Uterus (tissue), 4 donors: ENCODE data around the gene BRI3. TPM values are rescaled to one million over a fixed set of nuclear protein-coding genes. Genes with fewer than 3 reads are reported as not detected.

Source experiments
- DNase-seq, 2 donors: peaks; one replicate each; pipeline ENCODE4 v3.0.0-alpha.2; 2019 to 2020
- H3K27ac ChIP-seq, 2 donors: fragments of 200-600 bp; sonication (generic); 1 replicate in 1 of 2; 2 replicates in 1 of 2; pipeline ENCODE4 v1.5.1; 2016 to 2018
- H3K27me3 ChIP-seq, 2 donors: fragments of 200-600 bp; sonication (generic); one replicate each; pipeline ENCODE4 v1.5.1; 2018 to 2019; ENCODE audit warnings: control low read depth in 1 of 2
- H3K36me3 ChIP-seq, 2 donors: fragments of 200-600 bp; sonication (generic); one replicate each; pipeline ENCODE4 v1.5.1; 2019; ENCODE audit warnings: control low read depth in 1 of 2
- H3K4me1 ChIP-seq, 2 donors: fragments of 200-600 bp; sonication (generic); one replicate each; pipeline ENCODE4 v1.5.1; 2018 to 2019; ENCODE audit warnings: control low read depth in 1 of 2
- H3K4me3 ChIP-seq, 2 donors: fragments of 200-600 bp; sonication (generic); 1 replicate in 1 of 2; 2 replicates in 1 of 2; pipeline ENCODE4 v1.5.1; 2018 to 2019; ENCODE audit warnings: mild to moderate bottlenecking in 1 of 2
- H3K9me3 ChIP-seq, 2 donors: fragments of 200-600 bp; sonication (generic); one replicate each; pipeline ENCODE4 v1.5.1; 2019; ENCODE audit warnings: control low read depth in 1 of 2
- POLR2A ChIP-seq, 2 donors: fragments of 450-650 bp; IDR thresholded peaks; one replicate each; pipeline ENCODE4 v1.6.1; 2016; ENCODE audit warnings: antibody characterized with exemption in 2 of 2, mild to moderate bottlenecking in 1 of 2, moderate library complexity in 1 of 2
- intact Hi-C: fragments of 100-400 bp; cut with DNase I; formaldehyde crosslinking; loops from one replicate; pipeline ENCODE4 v1.15.1; 2023; ENCODE audit warnings: low total_unique reads
- total RNA-seq, 4 donors: library from RNA; depleted of rRNA in 3 of 4; stranded (reverse); fragments of >200 nt in 3 of 4; gene quantifications; one replicate each; pipeline versions ENCODE4 v1.1.0 to v1.2.4, GENCODE V29; 2014 to 2023
- TF ChIP-seq, protein P1 (sequence below), 4 experiments: fragments of 200-600 bp in 2 of 4; fragments of 450-650 bp in 2 of 4; sonication (generic) in 2 of 4; IDR thresholded peaks; one replicate each; pipeline ENCODE4 v1.5.1; 2016 to 2019; ENCODE audit warnings: antibody characterized with exemption in 4 of 4, mild to moderate bottlenecking in 2 of 4, moderate library complexity in 1 of 4
- donor health status: DM: yes; HTN: yes; CAD: no.

Gene BRI3
- total RNA-seq, 4 donors from 2014 or later, result 8.5 to 161 (median 28.1) TPM

- Histone ChIP-seq H3K27me3 (no peaks in the 10 kb centered on the region), H3K36me3 (no peaks in the 10 kb centered on the region), H3K9me3 (no peaks in the 10 kb centered on the region), H3K27ac (no peak overlapping the region), H3K4me1 (no peaks in the 10 kb centered on the region), H3K4me3 (no peak overlapping the region)
- intact Hi-C loops, result no loop called here
- TF ChIP-seq, protein P1, sequence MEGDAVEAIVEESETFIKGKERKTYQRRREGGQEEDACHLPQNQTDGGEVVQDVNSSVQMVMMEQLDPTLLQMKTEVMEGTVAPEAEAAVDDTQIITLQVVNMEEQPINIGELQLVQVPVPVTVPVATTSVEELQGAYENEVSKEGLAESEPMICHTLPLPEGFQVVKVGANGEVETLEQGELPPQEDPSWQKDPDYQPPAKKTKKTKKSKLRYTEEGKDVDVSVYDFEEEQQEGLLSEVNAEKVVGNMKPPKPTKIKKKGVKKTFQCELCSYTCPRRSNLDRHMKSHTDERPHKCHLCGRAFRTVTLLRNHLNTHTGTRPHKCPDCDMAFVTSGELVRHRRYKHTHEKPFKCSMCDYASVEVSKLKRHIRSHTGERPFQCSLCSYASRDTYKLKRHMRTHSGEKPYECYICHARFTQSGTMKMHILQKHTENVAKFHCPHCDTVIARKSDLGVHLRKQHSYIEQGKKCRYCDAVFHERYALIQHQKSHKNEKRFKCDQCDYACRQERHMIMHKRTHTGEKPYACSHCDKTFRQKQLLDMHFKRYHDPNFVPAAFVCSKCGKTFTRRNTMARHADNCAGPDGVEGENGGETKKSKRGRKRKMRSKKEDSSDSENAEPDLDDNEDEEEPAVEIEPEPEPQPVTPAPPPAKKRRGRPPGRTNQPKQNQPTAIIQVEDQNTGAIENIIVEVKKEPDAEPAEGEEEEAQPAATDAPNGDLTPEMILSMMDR (IDR thresholded peaks at IDR 0.05), result no peak
- TF ChIP-seq POLR2A (IDR thresholded peaks at IDR 0.05), result no peak
- DNase-seq, result no peak
Observed at GRCh38 chr7:98235901-98236300, 45.6 kb upstream of the BRI3 start.

- H3K36me3 ChIP-seq, result no peaks in the 10 kb centered on the region
- no peaks in the 10 kb centered on the region for H3K9me3 ChIP-seq
- intact Hi-C loops, result no loop called here
- H3K4me3 ChIP-seq, result no peak overlapping the region
- no peaks in the 10 kb centered on the region for H3K27me3 ChIP-seq
- no peak for TF ChIP-seq POLR2A (IDR thresholded peaks at IDR 0.05)
- TF ChIP-seq, protein P1 (IDR thresholded peaks at IDR 0.05), result no peak
- no peak overlapping the region for H3K27ac ChIP-seq
- no peaks in the 10 kb centered on the region for H3K4me1 ChIP-seq
- no peak for DNase-seq
Observed at GRCh38 chr7:98236355-98237185, 44.9 kb upstream of the BRI3 start.

- Histone ChIP-seq H3K9me3 (no peaks in the 10 kb centered on the region), H3K4me1 (no peaks in the 10 kb centered on the region), H3K27ac (no peak overlapping the region), H3K27me3 (no peaks in the 10 kb centered on the region), H3K36me3 (no peaks in the 10 kb centered on the region), H3K4me3 (no peak overlapping the region)
- no peak for DNase-seq
- TF ChIP-seq, protein P1 (IDR thresholded peaks at IDR 0.05), result no peak
- TF ChIP-seq POLR2A (IDR thresholded peaks at IDR 0.05), result no peak
- intact Hi-C loops, result no loop called here
Observed at GRCh38 chr7:98238076-98238475, 43.4 kb upstream of the BRI3 start.

GRCh38 chr7:98238976-98239375, 42.5 kb upstream of the BRI3 start:
- no peak overlapping the region for H3K4me3 ChIP-seq
- TF ChIP-seq, protein P1 (IDR thresholded peaks at IDR 0.05), result no peak
- no peak for TF ChIP-seq POLR2A (IDR thresholded peaks at IDR 0.05)
- H3K9me3 ChIP-seq, result no peaks in the 10 kb centered on the region
- intact Hi-C loops, result no loop called here
- no peak overlapping the region for H3K27ac ChIP-seq
- no peaks in the 10 kb centered on the region for H3K4me1 ChIP-seq
- H3K36me3 ChIP-seq, result no peaks in the 10 kb centered on the region
- H3K27me3 ChIP-seq, result no peaks in the 10 kb centered on the region
- no peak for DNase-seq

GRCh38 chr7:98240961-98241673, 40.4 kb upstream of the BRI3 start:
- intact Hi-C loops, result no loop called here
- Histone ChIP-seq H3K9me3 (no peaks in the 10 kb centered on the region), H3K4me3 (no peak overlapping the region), H3K27ac (no peak overlapping the region), H3K27me3 (no peaks in the 10 kb centered on the region), H3K36me3 (no peaks in the 10 kb centered on the region), H3K4me1 (no peaks in the 10 kb centered on the region)
- no peak for DNase-seq
- TF ChIP-seq POLR2A (IDR thresholded peaks at IDR 0.05), result no peak
- TF ChIP-seq, protein P1 (IDR thresholded peaks at IDR 0.05), result peak in 1 of 4 experiments; percentile 30
